H1 (cell line): ENCODE measurements around the gene OR2F1. TPM values are rescaled to one million over a fixed set of nuclear protein-coding genes. Genes with fewer than 3 reads are reported as not detected.

ENCODE experiments used
- CTCF ChIA-PET: fragments of 300-600 bp; sonication (Branson Sonifier 250); formaldehyde crosslinking; loops from one replicate; lab custom pipeline; 2021; ENCODE audit not compliant: partially characterized antibody; lab: Charles Lee
- POLR2A ChIA-PET: fragments of 300-600 bp; sonication (Branson Sonifier 250); formaldehyde crosslinking; loops from one replicate; lab custom pipeline; 2021; ENCODE audit warnings: inconsistent platforms; ENCODE audit not compliant: partially characterized antibody; lab: Charles Lee
- DNase-seq, 2 experiments: peaks; one replicate each; pipeline versions ENCODE4 v3.0.0 to v3.0.0-alpha.2; 2010 to 2022; ENCODE audit warnings: low spot score in 2 of 2, low read depth in 1 of 2, mixed read lengths in 1 of 2
- FAIRE-seq: peaks from 2 replicates; lab custom pipeline; 2011; peaks lifted over from hg19 to GRCh38; lab: Jason Lieb, UNC
- H2AFZ ChIP-seq: 2 replicates; pipeline ENCODE4 v1.8.1; 2012; ENCODE audit warnings: low read length, inconsistent platforms
- H2AK5ac ChIP-seq: 2 replicates; pipeline ENCODE4 v1.6.1; 2013; ENCODE audit warnings: low read depth, low read length
- H2BK120ac ChIP-seq: replicated peaks from 2 replicates; pipeline ENCODE3; 2013; ENCODE audit warnings: low read depth, low read length, inconsistent platforms
- H2BK12ac ChIP-seq: 2 replicates; pipeline ENCODE4 v1.6.1; 2013; ENCODE audit warnings: low read depth, low read length
- H2BK15ac ChIP-seq: 2 replicates; pipeline ENCODE4 v1.6.1; 2013; ENCODE audit warnings: low read length
- H2BK20ac ChIP-seq: 2 replicates; pipeline ENCODE4 v1.6.1; 2013; ENCODE audit warnings: low read length
- H2BK5ac ChIP-seq: 2 replicates; pipeline ENCODE4 v1.6.1; 2013; ENCODE audit warnings: low read depth, low read length
- H3K14ac ChIP-seq: 2 replicates; pipeline ENCODE4 v1.6.1; 2013; ENCODE audit warnings: inconsistent platforms; ENCODE audit not compliant: insufficient read length
- H3K18ac ChIP-seq: 2 replicates; pipeline ENCODE4 v1.6.1; 2013; ENCODE audit warnings: low read length; ENCODE audit errors: extremely low read depth
- H3K23ac ChIP-seq: 2 replicates; pipeline ENCODE4 v1.6.1; 2013; ENCODE audit warnings: inconsistent platforms; ENCODE audit not compliant: insufficient read length
- H3K23me2 ChIP-seq: 2 replicates; pipeline ENCODE4 v1.6.1; 2013; ENCODE audit warnings: low read depth, low read length
- H3K27ac ChIP-seq: 2 replicates; pipeline ENCODE4 v1.6.1; 2011; ENCODE audit warnings: low read depth, low read length, inconsistent platforms
- H3K27me3 ChIP-seq, 4 experiments: replicated peaks in 1 of 4; 1 replicate in 1 of 4; 2 replicates in 3 of 4; pipeline versions ENCODE4 v1.6.1 to v1.8.1; 2011 to 2013; ENCODE audit warnings: low read length in 3 of 4, mild to moderate bottlenecking in 3 of 4, inconsistent platforms in 2 of 4, mixed read lengths in 2 of 4, moderate library complexity in 1 of 4; ENCODE audit not compliant: control insufficient read depth in 3 of 4, insufficient read depth in 3 of 4; ENCODE audit errors: extremely low read depth in 1 of 4
- H3K36me3 ChIP-seq, 4 experiments: 2 replicates each; pipeline versions ENCODE4 v1.6.1 to v1.8.1; 2011 to 2013; ENCODE audit warnings: mild to moderate bottlenecking in 4 of 4, low read length in 3 of 4, moderate library complexity in 2 of 4, control low read depth in 1 of 4, inconsistent platforms in 1 of 4; ENCODE audit not compliant: insufficient read depth in 4 of 4, control insufficient read depth in 2 of 4
- H3K4ac ChIP-seq: replicated peaks from 2 replicates; pipeline ENCODE3; 2013; ENCODE audit warnings: low read length, low read depth, mixed read lengths, inconsistent platforms; ENCODE audit not compliant: insufficient read length
- H3K4me1 ChIP-seq, 4 experiments: replicated peaks in 1 of 4; 1 replicate in 1 of 4; 2 replicates in 3 of 4; pipeline versions ENCODE4 v1.6.1 to v1.8.1; 2011 to 2013; ENCODE audit warnings: low read length in 3 of 4, inconsistent platforms in 2 of 4, mixed read lengths in 1 of 4; ENCODE audit not compliant: insufficient read depth in 4 of 4, control insufficient read depth in 3 of 4
- H3K4me2 ChIP-seq, 2 experiments: 2 replicates each; pipeline versions ENCODE4 v1.6.1 to v1.8.1; 2011 to 2013; ENCODE audit warnings: low read depth in 2 of 2, low read length in 2 of 2, control low read depth in 1 of 2, inconsistent platforms in 1 of 2, mild to moderate bottlenecking in 1 of 2; ENCODE audit not compliant: insufficient read depth in 1 of 2
- H3K4me3 ChIP-seq, 4 experiments: fragments of 200-600, 300-600 bp in 1 of 4; sonication (generic), shearing (Covaris generic), sonication (Bioruptor Twin) in 1 of 4; 2 replicates each; pipeline versions ENCODE4 v1.5.1 to v1.8.1; 2011 to 2016; ENCODE audit warnings: low read length in 4 of 4, low read depth in 3 of 4, control low read depth in 2 of 4, inconsistent platforms in 2 of 4, mild to moderate bottlenecking in 2 of 4, mixed read lengths in 1 of 4, moderate library complexity in 1 of 4; ENCODE audit not compliant: insufficient read depth in 2 of 4; ENCODE audit errors: extremely low read depth in 1 of 4
- H3K56ac ChIP-seq: replicated peaks from 2 replicates; pipeline ENCODE3; 2013; ENCODE audit warnings: low read depth, mild to moderate bottlenecking, mixed read lengths, low read length, inconsistent platforms; ENCODE audit not compliant: insufficient read length
- H3K79me1 ChIP-seq: 2 replicates; pipeline ENCODE4 v1.6.1; 2013; ENCODE audit warnings: low read depth, low read length, control low read depth
- H3K79me2 ChIP-seq, 2 experiments: 2 replicates each; pipeline versions ENCODE4 v1.6.1 to v1.8.1; 2012 to 2013; ENCODE audit warnings: low read length in 2 of 2, mild to moderate bottlenecking in 2 of 2, inconsistent platforms in 1 of 2; ENCODE audit not compliant: insufficient read depth in 2 of 2, control insufficient read depth in 1 of 2
- H3K9ac ChIP-seq, 4 experiments: replicated peaks in 1 of 4; 1 replicate in 1 of 4; 2 replicates in 3 of 4; pipeline versions ENCODE4 v1.6.1 to v1.8.1; 2011 to 2013; ENCODE audit warnings: low read depth in 3 of 4, low read length in 3 of 4, control low read depth in 2 of 4, mild to moderate bottlenecking in 2 of 4, moderate library complexity in 2 of 4, inconsistent platforms in 1 of 4; ENCODE audit errors: extremely low read depth in 1 of 4
- H3K9me3 ChIP-seq, 2 experiments: 2 replicates each; pipeline versions ENCODE4 v1.6.1 to v1.8.1; 2012 to 2013; ENCODE audit warnings: mild to moderate bottlenecking in 2 of 2, moderate library complexity in 2 of 2, control low read depth in 1 of 2, inconsistent platforms in 1 of 2, low read depth in 1 of 2, low read length in 1 of 2, mixed read lengths in 1 of 2; ENCODE audit not compliant: insufficient read depth in 2 of 2
- H4K20me1 ChIP-seq, 2 experiments: replicated peaks in 1 of 2; 2 replicates each; pipeline versions ENCODE3 to v1.8.1; 2011 to 2013; ENCODE audit warnings: inconsistent platforms in 2 of 2, low read length in 2 of 2, mild to moderate bottlenecking in 1 of 2; ENCODE audit not compliant: insufficient read depth in 2 of 2, control insufficient read depth in 1 of 2
- H4K5ac ChIP-seq: 2 replicates; pipeline ENCODE4 v1.6.1; 2013; ENCODE audit warnings: low read length, low read depth, mixed read lengths, inconsistent platforms; ENCODE audit not compliant: insufficient read length
- H4K8ac ChIP-seq: 2 replicates; pipeline ENCODE4 v1.8.0; 2013; ENCODE audit warnings: mild to moderate bottlenecking, moderate library complexity, low read length, inconsistent platforms; ENCODE audit not compliant: insufficient read depth; ENCODE audit errors: extremely low read depth
- H4K91ac ChIP-seq: replicated peaks from 2 replicates; pipeline ENCODE3; 2013; ENCODE audit warnings: low read length, mixed read lengths, inconsistent platforms; ENCODE audit not compliant: insufficient read length
- ASH2L ChIP-seq: fragments of 200-600, 300-600 bp; sonication (generic); IDR thresholded peaks from one replicate; pipeline ENCODE4 v1.7.1; 2017; ENCODE audit warnings: low read length
- BACH1 ChIP-seq: IDR thresholded peaks from 2 replicates; pipeline ENCODE4 v1.6.1; 2012; ENCODE audit warnings: low read length, improper control_type of control experiment
- CBX5 ChIP-seq: fragments of 300-800, 300-1000 bp; sonication (generic); IDR thresholded peaks from 2 replicates; pipeline ENCODE4 v1.7.1; 2016; ENCODE audit warnings: antibody characterized with exemption, low read length, low read depth
- CREB1 ChIP-seq: IDR thresholded peaks from 2 replicates; pipeline ENCODE4 v1.6.1; 2012; ENCODE audit warnings: inconsistent platforms
- GTF2F1 ChIP-seq: IDR thresholded peaks from 2 replicates; pipeline ENCODE4 v1.6.1; 2012; ENCODE audit warnings: low read depth, low read length, improper control_type of control experiment, borderline replicate concordance
- KDM4A ChIP-seq: IDR thresholded peaks from one replicate; pipeline ENCODE4 v1.7.1; 2012; ENCODE audit warnings: low read depth, mild to moderate bottlenecking, moderate library complexity, low read length, inconsistent platforms; ENCODE audit not compliant: severe bottlenecking
- POU5F1 ChIP-seq: IDR thresholded peaks from 2 replicates; pipeline ENCODE4 v1.6.1; 2011; ENCODE audit warnings: low read depth, mild to moderate bottlenecking, low read length, moderate library complexity
- RBBP5 ChIP-seq: IDR thresholded peaks from 2 replicates; pipeline ENCODE4 v1.7.1; 2012; ENCODE audit warnings: low read depth, mild to moderate bottlenecking, inconsistent platforms, low read length, moderate library complexity, borderline replicate concordance
- SIRT6 ChIP-seq: IDR thresholded peaks from one replicate; pipeline ENCODE4 v1.7.1; 2012; ENCODE audit warnings: low read length, inconsistent platforms
- TBP ChIP-seq: IDR thresholded peaks from 2 replicates; pipeline ENCODE4 v1.6.1; 2011; ENCODE audit warnings: low read depth, low read length, improper control_type of control experiment
- TCF12 ChIP-seq: IDR thresholded peaks from 2 replicates; pipeline ENCODE4 v1.6.1; 2011; ENCODE audit warnings: low read depth, mild to moderate bottlenecking, low read length
- WGBS, 2 experiments: shearing (Covaris generic) in 1 of 2; methylation state at CpG; one replicate each; pipeline versions ENCODE4 v1.1.6 to v1.1.7; 2013 to 2015; ENCODE audit warnings: low lambda C conversion rate in 2 of 2, mixed read lengths in 2 of 2, inconsistent platforms in 1 of 2, low coverage in 1 of 2, missing lambda C conversion rate in 1 of 2; ENCODE audit not compliant: insufficient replicate concordance in 2 of 2, insufficient coverage in 1 of 2, insufficient read length in 1 of 2; ENCODE audit errors: extremely low coverage in 1 of 2, missing lambda C conversion rate in 1 of 2; 5-methylcytosine and 5-hydroxymethylcytosine counted together
- polyA plus RNA-seq, 7 experiments: library from polyadenylated mRNA; depleted of rRNA in 3 of 7; stranded (reverse) in 5 of 7; unstranded in 2 of 7; fragments of >200 nt in 5 of 7; fragments of 200-250 nt in 2 of 7; gene quantifications; 1 replicate in 5 of 7; 2 replicates in 1 of 7; 4 replicates in 1 of 7; pipeline versions ENCODE4 v1.2.1 to v1.2.3, GENCODE V29; 2011 to 2013; ENCODE audit warnings: missing spikeins in 2 of 7, mixed read lengths in 2 of 7
- total RNA-seq: library from RNA; stranded (reverse); fragmentation: NEBNext Ultra II Directional; extraction: Animal tissue kit (Norgen Biotek cat#: 25700); gene quantifications from 2 replicates; pipeline ENCODE4 v1.2.1, GENCODE V29; 2021
- TF ChIP-seq, protein P1 (sequence below): IDR thresholded peaks from 2 replicates; pipeline ENCODE4 v1.6.1; 2011; ENCODE audit warnings: low read length, improper control_type of control experiment

The OR2F1 gene
- total and polyA plus RNA-seq, 2 of the 8 experiments (the other 6 are each of a cell fraction or from before 2014, with no cell fraction given) = 0.19 TPM; not detected in 1

DNA sequence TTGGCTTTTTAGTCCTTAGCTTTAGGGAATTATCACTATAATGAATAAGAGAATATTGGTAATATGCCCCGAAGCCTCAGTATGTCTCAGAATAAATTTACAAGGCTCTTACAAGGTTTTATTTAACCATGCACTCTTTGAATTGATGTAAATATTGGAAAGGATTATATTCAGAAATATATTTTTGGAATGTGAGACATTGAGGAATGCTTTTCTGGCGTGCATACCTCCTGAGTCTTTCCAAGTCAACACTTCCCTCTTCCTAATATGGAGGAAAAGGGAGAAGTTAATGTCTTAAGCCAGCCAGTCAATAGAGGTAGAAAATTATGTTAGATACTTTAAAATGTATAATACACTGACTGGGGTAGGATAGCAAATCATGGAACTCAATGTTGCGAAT lies 1.2 kb upstream of the OR2F1 start:
- no peak overlapping the region for H2BK5ac ChIP-seq
- no peak overlapping the region for H2AFZ ChIP-seq
- H3K9ac ChIP-seq = no peak overlapping the region
- TF ChIP-seq SIRT6 (no peak), POU5F1 (no peak), KDM4A (no peak), ASH2L (no peak), CREB1 (no peak), RBBP5 (no peak), TBP (no peak), BACH1 (no peak), TCF12 (no peak), GTF2F1 (no peak), CBX5 (no peak)
- TF ChIP-seq, protein P1, sequence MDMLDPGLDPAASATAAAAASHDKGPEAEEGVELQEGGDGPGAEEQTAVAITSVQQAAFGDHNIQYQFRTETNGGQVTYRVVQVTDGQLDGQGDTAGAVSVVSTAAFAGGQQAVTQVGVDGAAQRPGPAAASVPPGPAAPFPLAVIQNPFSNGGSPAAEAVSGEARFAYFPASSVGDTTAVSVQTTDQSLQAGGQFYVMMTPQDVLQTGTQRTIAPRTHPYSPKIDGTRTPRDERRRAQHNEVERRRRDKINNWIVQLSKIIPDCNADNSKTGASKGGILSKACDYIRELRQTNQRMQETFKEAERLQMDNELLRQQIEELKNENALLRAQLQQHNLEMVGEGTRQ = no peak
- no peaks in the 10 kb centered on the region for H3K79me1 ChIP-seq
- H3K23me2 ChIP-seq = no peaks in the 10 kb centered on the region
- H3K4me2 ChIP-seq = no peak overlapping the region
- H4K91ac ChIP-seq = no peak overlapping the region
- no peak overlapping the region for H2BK15ac ChIP-seq
- H3K14ac ChIP-seq = no peak overlapping the region
- DNase-seq = no peak
- H3K4me3 ChIP-seq = no peak overlapping the region
- no peaks in the 10 kb centered on the region for H3K27me3 ChIP-seq
- no peak overlapping the region for H3K27ac ChIP-seq
- H2BK20ac ChIP-seq = no peak overlapping the region
- 89% methylated on average over 3 of the region's 3 CpGs; no CpG with 5 or more reads in 1 of the 2 experiments for WGBS, 2 experiments
- no peak overlapping the region for H3K4ac ChIP-seq
- peaks cover 0 to 3% (median 0%) of the 10 kb centered on the region in 4 experiments; a peak in 1 of 7 replicates for H3K4me1 ChIP-seq
- no peak overlapping the region for H2BK120ac ChIP-seq
- no peak overlapping the region for H3K56ac ChIP-seq
- CTCF ChIA-PET = no interaction called here
- no peak overlapping the region for H2AK5ac ChIP-seq
- H3K79me2 ChIP-seq = no peaks in the 10 kb centered on the region
- no peak overlapping the region for H2BK12ac ChIP-seq
- no peak overlapping the region for H3K18ac ChIP-seq
- H3K23ac ChIP-seq = no peak overlapping the region
- H4K20me1 ChIP-seq = no peaks in the 10 kb centered on the region
- no peak overlapping the region for H4K8ac ChIP-seq
- POLR2A ChIA-PET = no interaction called here
- no peak for FAIRE-seq
- H4K5ac ChIP-seq = no peak overlapping the region
- H3K9me3 ChIP-seq = no peaks in the 10 kb centered on the region
- no peaks in the 10 kb centered on the region for H3K36me3 ChIP-seq
